ENCODE results near the gene PRIMA1. TPM values are rescaled to one million over a fixed set of nuclear protein-coding genes. Genes with fewer than 3 reads are reported as not detected.

Gene PRIMA1
- total RNA-seq, 1 experiment from 2014 or later = 0.26 TPM

DNA sequence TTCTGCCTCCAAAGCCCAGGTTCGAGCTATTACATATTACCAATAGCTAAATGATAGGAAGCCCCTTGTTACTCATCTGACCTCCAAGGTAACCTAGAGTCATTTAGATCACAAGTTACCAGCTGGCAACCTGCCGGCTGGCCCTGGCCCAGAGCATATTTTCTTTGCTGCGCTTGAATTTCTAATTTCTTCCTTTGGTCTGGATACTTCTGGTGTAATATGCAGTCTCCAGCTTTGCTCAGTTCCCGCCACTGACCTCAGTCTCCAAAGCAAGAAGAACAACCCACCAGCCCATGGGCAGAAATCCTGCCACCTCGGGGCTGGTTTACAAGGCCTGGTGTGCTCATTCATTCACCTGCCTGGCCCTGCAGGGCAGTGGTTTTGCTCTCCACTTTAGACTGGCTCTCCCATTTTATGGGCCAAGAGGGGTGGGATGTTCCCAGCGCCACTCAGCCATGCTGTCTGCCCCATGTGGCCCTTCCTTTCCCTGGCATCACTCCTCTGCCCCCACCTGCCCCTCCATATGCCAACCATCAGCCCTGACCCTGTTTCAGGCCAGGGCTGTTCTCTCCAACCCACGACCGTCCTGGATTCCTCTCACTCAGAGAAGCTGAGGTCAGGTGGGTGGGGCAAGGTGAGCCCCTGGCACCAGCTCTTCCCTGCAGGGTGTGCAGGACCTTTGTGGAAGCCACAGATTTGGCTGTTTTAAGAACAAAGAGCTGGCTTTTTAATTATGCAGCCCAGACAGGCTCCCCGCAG, 76.0 kb downstream of the PRIMA1 start:
- ChIA-PET POLR2A (no interaction called here), CTCF (no interaction called here)
- TF ChIP-seq, protein P1, sequence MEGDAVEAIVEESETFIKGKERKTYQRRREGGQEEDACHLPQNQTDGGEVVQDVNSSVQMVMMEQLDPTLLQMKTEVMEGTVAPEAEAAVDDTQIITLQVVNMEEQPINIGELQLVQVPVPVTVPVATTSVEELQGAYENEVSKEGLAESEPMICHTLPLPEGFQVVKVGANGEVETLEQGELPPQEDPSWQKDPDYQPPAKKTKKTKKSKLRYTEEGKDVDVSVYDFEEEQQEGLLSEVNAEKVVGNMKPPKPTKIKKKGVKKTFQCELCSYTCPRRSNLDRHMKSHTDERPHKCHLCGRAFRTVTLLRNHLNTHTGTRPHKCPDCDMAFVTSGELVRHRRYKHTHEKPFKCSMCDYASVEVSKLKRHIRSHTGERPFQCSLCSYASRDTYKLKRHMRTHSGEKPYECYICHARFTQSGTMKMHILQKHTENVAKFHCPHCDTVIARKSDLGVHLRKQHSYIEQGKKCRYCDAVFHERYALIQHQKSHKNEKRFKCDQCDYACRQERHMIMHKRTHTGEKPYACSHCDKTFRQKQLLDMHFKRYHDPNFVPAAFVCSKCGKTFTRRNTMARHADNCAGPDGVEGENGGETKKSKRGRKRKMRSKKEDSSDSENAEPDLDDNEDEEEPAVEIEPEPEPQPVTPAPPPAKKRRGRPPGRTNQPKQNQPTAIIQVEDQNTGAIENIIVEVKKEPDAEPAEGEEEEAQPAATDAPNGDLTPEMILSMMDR (IDR thresholded peaks at IDR 0.05) = no peak
- TF ChIP-seq POLR2AphosphoS5 (IDR thresholded peaks at IDR 0.05; ENCODE audit: low read depth, low read length) (no peak), TCF7L2 (IDR thresholded peaks at IDR 0.05; ENCODE audit: low read depth, low read length) (no peak), SIN3A (IDR thresholded peaks at IDR 0.05; ENCODE audit: borderline replicate concordance, insufficient read depth, low read depth, low read length) (no peak), REST (IDR thresholded peaks at IDR 0.05; ENCODE audit: insufficient read depth in 1 of 2, low read depth in 2 of 2, low read length in 1 of 2) (no peak)
- Histone ChIP-seq H3K4me3 (ENCODE audit: low read depth in 2 of 2, low read length in 2 of 2) (no peak overlapping the region), H3K36me3 (ENCODE audit: control insufficient read depth, insufficient read depth, low read length) (no peaks in the 10 kb centered on the region), H3K27ac (ENCODE audit: low read length) (no peak overlapping the region), H3K27me3 (ENCODE audit: control insufficient read depth, insufficient read depth, low read length) (no peaks in the 10 kb centered on the region), H3K9me3 (ENCODE audit: control insufficient read depth, insufficient read depth, low read depth, low read length) (no peaks in the 10 kb centered on the region), H3K4me1 (ENCODE audit: control insufficient read depth, insufficient read depth, low read length) (no peaks in the 10 kb centered on the region)
- intact Hi-C loops (cut with micrococcal nuclease; ENCODE audit: unreplicated experiment) (no loop called here), in situ Hi-C loops (cut with HindIII; ENCODE audit: low pct_unique_long_range_greater_than_20kb, low sequenced_read_pairs) (no loop called here)
- DNase-seq (ENCODE audit: low read depth, low spot score) = no peak
- BruUV-seq (replicated peaks) = no TSS peak
- no peak for ATAC-seq

- in situ Hi-C loops (cut with HindIII; ENCODE audit: low pct_unique_long_range_greater_than_20kb, low sequenced_read_pairs) = no loop called here
- intact Hi-C loops (cut with micrococcal nuclease; ENCODE audit: unreplicated experiment) = no loop called here
- H3K4me1 ChIP-seq (ENCODE audit: control insufficient read depth, insufficient read depth, low read length) = no peaks in the 10 kb centered on the region
- no peak for DNase-seq (ENCODE audit: low read depth, low spot score)
- ATAC-seq = no peak
- CTCF ChIA-PET = no interaction called here
- TF ChIP-seq REST (IDR thresholded peaks at IDR 0.05; ENCODE audit: insufficient read depth in 1 of 2, low read depth in 2 of 2, low read length in 1 of 2) = no peak
- TF ChIP-seq, protein P1 (IDR thresholded peaks at IDR 0.05) = no peak
- TF ChIP-seq TCF7L2 (IDR thresholded peaks at IDR 0.05; ENCODE audit: low read depth, low read length) = no peak
- TF ChIP-seq SIN3A (IDR thresholded peaks at IDR 0.05; ENCODE audit: borderline replicate concordance, insufficient read depth, low read depth, low read length) = no peak
- no peak for TF ChIP-seq POLR2AphosphoS5 (IDR thresholded peaks at IDR 0.05; ENCODE audit: low read depth, low read length)
- no peaks in the 10 kb centered on the region for H3K9me3 ChIP-seq (ENCODE audit: control insufficient read depth, insufficient read depth, low read depth, low read length)
- no peak overlapping the region for H3K4me3 ChIP-seq (ENCODE audit: low read depth in 2 of 2, low read length in 2 of 2)
- POLR2A ChIA-PET = no interaction called here
- no peaks in the 10 kb centered on the region for H3K36me3 ChIP-seq (ENCODE audit: control insufficient read depth, insufficient read depth, low read length)
- H3K27me3 ChIP-seq (ENCODE audit: control insufficient read depth, insufficient read depth, low read length) = no peaks in the 10 kb centered on the region
- no TSS peak for BruUV-seq (replicated peaks)
- no peak overlapping the region for H3K27ac ChIP-seq (ENCODE audit: low read length)
Measured at GRCh38 chr14:93709249-93709648, 79.0 kb downstream of the PRIMA1 start.

All from Panc1 (cell line).